ENCODE data around the gene TNC. TPM values are rescaled to one million over a fixed set of nuclear protein-coding genes. Genes with fewer than 3 reads are reported as not detected.

The TNC gene
- total RNA-seq, 1 experiment from 2014 or later = 5.7 TPM

GRCh38 chr9:115086886-115087285 is 31.1 kb downstream of the TNC start:
- H3K36me3 ChIP-seq (ENCODE audit: control insufficient read depth, insufficient read depth, low read length) = no peaks in the 10 kb centered on the region
- no TSS peak for BruUV-seq (replicated peaks)
- no peaks in the 10 kb centered on the region for H3K9me3 ChIP-seq (ENCODE audit: control insufficient read depth, insufficient read depth, low read depth, low read length)
- H3K27me3 ChIP-seq (ENCODE audit: control insufficient read depth, insufficient read depth, low read length) = no peaks in the 10 kb centered on the region
- POLR2A ChIA-PET = no interaction called here
- in situ Hi-C loops (cut with HindIII; ENCODE audit: low pct_unique_long_range_greater_than_20kb, low sequenced_read_pairs) (no loop called here), intact Hi-C loops (cut with micrococcal nuclease; ENCODE audit: unreplicated experiment) (no loop called here)
- ATAC-seq (no peak), DNase-seq (ENCODE audit: low read depth, low spot score) (no peak)
- no peak overlapping the region for H3K27ac ChIP-seq (ENCODE audit: low read length)
- no peaks in the 10 kb centered on the region for H3K4me1 ChIP-seq (ENCODE audit: control insufficient read depth, insufficient read depth, low read length)
- no peak overlapping the region for H3K4me3 ChIP-seq (ENCODE audit: low read depth in 2 of 2, low read length in 2 of 2)
- CTCF ChIA-PET = no interaction called here
- TF ChIP-seq REST (IDR thresholded peaks at IDR 0.05; ENCODE audit: insufficient read depth in 1 of 2, low read depth in 2 of 2, low read length in 1 of 2) = no peak
- no peak for TF ChIP-seq POLR2AphosphoS5 (IDR thresholded peaks at IDR 0.05; ENCODE audit: low read depth, low read length)
- no peak for TF ChIP-seq CTCF (IDR thresholded peaks at IDR 0.05)
- no peak for TF ChIP-seq TCF7L2 (IDR thresholded peaks at IDR 0.05; ENCODE audit: low read depth, low read length)

- Histone ChIP-seq H3K4me1 (ENCODE audit: control insufficient read depth, insufficient read depth, low read length) (no peaks in the 10 kb centered on the region), H3K36me3 (ENCODE audit: control insufficient read depth, insufficient read depth, low read length) (no peaks in the 10 kb centered on the region), H3K4me3 (ENCODE audit: low read depth in 2 of 2, low read length in 2 of 2) (no peak overlapping the region), H3K27ac (ENCODE audit: low read length) (no peak overlapping the region), H3K9me3 (ENCODE audit: control insufficient read depth, insufficient read depth, low read depth, low read length) (no peaks in the 10 kb centered on the region), H3K27me3 (ENCODE audit: control insufficient read depth, insufficient read depth, low read length) (no peaks in the 10 kb centered on the region)
- no TSS peak for BruUV-seq (replicated peaks)
- in situ Hi-C loops (cut with HindIII; ENCODE audit: low pct_unique_long_range_greater_than_20kb, low sequenced_read_pairs) = no loop called here
- ATAC-seq (no peak), DNase-seq (ENCODE audit: low read depth, low spot score) (no peak)
- intact Hi-C loops (cut with micrococcal nuclease; ENCODE audit: unreplicated experiment) = no loop called here
- no peak for TF ChIP-seq POLR2AphosphoS5 (IDR thresholded peaks at IDR 0.05; ENCODE audit: low read depth, low read length)
- TF ChIP-seq TCF7L2 (IDR thresholded peaks at IDR 0.05; ENCODE audit: low read depth, low read length) = no peak
- TF ChIP-seq REST (IDR thresholded peaks at IDR 0.05; ENCODE audit: insufficient read depth in 1 of 2, low read depth in 2 of 2, low read length in 1 of 2) = no peak
- no peak for TF ChIP-seq CTCF (IDR thresholded peaks at IDR 0.05)
- no peak for TF ChIP-seq SIN3A (IDR thresholded peaks at IDR 0.05; ENCODE audit: borderline replicate concordance, insufficient read depth, low read depth, low read length)
- POLR2A ChIA-PET = no interaction called here
- CTCF ChIA-PET = no interaction called here
Observed at GRCh38 chr9:115086461-115086860, 31.5 kb downstream of the TNC start.
